ENCODE results near the gene FBXW4.

Gene FBXW4

GRCh38 chr10:101691081-101691480, 3.9 kb downstream of the FBXW4 start:
- H3K4me3 ChIP-seq (ENCODE audit: low read depth, low read length), result no peak overlapping the region
- ChIA-PET POLR2A (no interaction called here), CTCF (no interaction called here)
- DNase-seq (ENCODE audit: low read depth, low spot score), result no peak
- no peak for TF ChIP-seq CTCF (IDR thresholded peaks at IDR 0.05; ENCODE audit: insufficient read depth, low read length, missing control alignments)

GRCh38 chr10:101690461-101690860, 4.5 kb downstream of the FBXW4 start:
- ChIA-PET POLR2A (no interaction called here), CTCF (interaction anchor here (1.3 kb wide), 1 partner anchor 12 kb away, joined by 3 read pairs; no protein-coding TSS in a partner anchor)
- DNase-seq (ENCODE audit: low read depth, low spot score), result no peak
- TF ChIP-seq CTCF (IDR thresholded peaks at IDR 0.05; ENCODE audit: insufficient read depth, low read length, missing control alignments), result no peak
- no peak overlapping the region for H3K4me3 ChIP-seq (ENCODE audit: low read depth, low read length)

- POLR2A ChIA-PET, result no interaction called here
- CTCF ChIA-PET, result interaction anchor here (1.6 kb wide), 1 partner anchor 85 kb away, joined by 6 read pairs; no protein-coding TSS in a partner anchor
- DNase-seq (ENCODE audit: low read depth, low spot score), result no peak
Observed at GRCh38 chr10:101687071-101687658, 7.8 kb downstream of the FBXW4 start.

GRCh38 chr10:101686133-101686925, 8.6 kb downstream of the FBXW4 start:
- H3K4me3 ChIP-seq (ENCODE audit: low read depth, low read length), result no peak overlapping the region
- ChIA-PET CTCF (interaction anchor here (1.6 kb wide), 1 partner anchor 84 kb away, joined by 6 read pairs; no protein-coding TSS in a partner anchor), POLR2A (no interaction called here)
- DNase-seq (ENCODE audit: low read depth, low spot score), result no peak
- TF ChIP-seq CTCF (IDR thresholded peaks at IDR 0.05; ENCODE audit: insufficient read depth, low read length, missing control alignments), result no peak

More at GRCh38 chr10:101687071-101687658, 7.8 kb downstream of the FBXW4 start:
- no peak for TF ChIP-seq CTCF (IDR thresholded peaks at IDR 0.05; ENCODE audit: insufficient read depth, low read length, missing control alignments)
- H3K4me3 ChIP-seq (ENCODE audit: low read depth, low read length), result no peak overlapping the region

GRCh38 chr10:101684782-101685181, 10.2 kb downstream of the FBXW4 start:
- TF ChIP-seq CTCF (IDR thresholded peaks at IDR 0.05; ENCODE audit: insufficient read depth, low read length, missing control alignments), result no peak
- H3K4me3 ChIP-seq (ENCODE audit: low read depth, low read length), result no peak overlapping the region
- POLR2A ChIA-PET, result no interaction called here
- CTCF ChIA-PET, result interaction anchor here (1.7 kb wide), 1 partner anchor 9 kb away, joined by 4 read pairs; no protein-coding TSS in a partner anchor
- DNase-seq (ENCODE audit: low read depth, low spot score), result no peak

- no peak for DNase-seq (ENCODE audit: low read depth, low spot score)
- TF ChIP-seq CTCF (IDR thresholded peaks at IDR 0.05; ENCODE audit: insufficient read depth, low read length, missing control alignments), result no peak
- CTCF ChIA-PET, result no interaction called here
- POLR2A ChIA-PET, result no interaction called here
- no peak overlapping the region for H3K4me3 ChIP-seq (ENCODE audit: low read depth, low read length)
Observed at GRCh38 chr10:101683276-101683675, 11.7 kb downstream of the FBXW4 start.
